ENCODE measurements around the gene RANBP10.
"Not testable (repeated sequence)": the region's sequence is repeated elsewhere in the genome, so short reads cannot be mapped to it uniquely, and the experiment has no call there.

RANBP10 gene

DNA sequence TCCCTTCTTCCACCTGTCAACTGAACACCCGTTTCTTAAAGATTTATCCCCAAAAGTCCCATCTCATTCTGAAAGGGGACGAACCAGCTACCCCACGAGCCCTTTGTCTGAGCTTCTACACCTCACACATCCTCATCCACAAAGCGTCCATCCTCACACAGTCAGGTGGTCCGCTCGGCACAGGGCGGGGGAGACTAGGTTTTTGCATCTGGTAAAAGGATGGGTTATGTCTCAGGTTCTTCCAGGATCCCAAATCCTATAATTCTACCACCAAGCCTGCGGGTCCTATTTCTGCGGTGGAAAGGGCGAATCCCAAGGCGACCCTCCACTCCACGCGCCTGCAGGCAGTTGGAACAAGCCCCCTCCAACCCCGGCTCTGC lies 87.7 kb downstream of the RANBP10 start:
- no peak for DNase-seq (ENCODE audit: low read depth, low spot score)

DNA sequence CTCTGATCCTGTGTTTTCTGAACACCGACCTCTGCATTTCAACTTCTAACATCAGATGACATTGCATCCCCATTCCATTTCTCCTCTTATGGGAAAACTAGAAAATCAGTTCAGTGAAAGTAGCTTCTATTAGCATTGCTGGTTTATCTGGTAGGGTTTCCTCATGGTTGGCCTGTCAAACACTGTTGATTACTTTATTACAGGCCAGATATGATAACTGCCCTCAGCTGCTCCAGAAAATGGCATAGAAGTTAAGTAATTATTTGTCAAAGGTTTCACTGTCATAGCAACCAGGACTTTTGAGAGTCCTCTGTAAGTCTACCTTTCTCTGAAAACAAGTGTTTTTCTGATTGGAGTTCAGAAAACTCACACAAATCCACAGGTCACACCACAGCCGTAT lies 90.3 kb downstream of the RANBP10 start:
- DNase-seq (ENCODE audit: low read depth, low spot score) = no peak

DNA sequence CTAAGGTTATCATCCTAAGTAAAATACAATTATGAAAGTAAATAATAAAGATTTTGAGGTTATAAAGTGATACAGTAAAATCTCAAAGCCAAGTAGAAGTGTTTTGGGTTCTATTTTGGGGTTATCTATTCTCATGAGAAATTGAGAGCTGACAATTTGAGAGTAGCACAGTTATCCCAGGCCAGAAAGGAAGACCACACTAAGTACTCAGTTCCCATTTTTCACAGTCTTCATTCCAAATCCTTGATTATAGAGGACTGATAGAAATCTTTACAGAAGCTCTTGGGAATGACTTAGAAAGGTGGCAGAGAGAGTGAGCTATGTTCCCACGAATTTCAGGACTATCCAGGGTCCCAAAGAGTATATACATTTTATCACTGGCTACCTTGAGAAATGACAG lies 91.8 kb downstream of the RANBP10 start:
- DNase-seq (ENCODE audit: low read depth, low spot score) = no peak

DNA sequence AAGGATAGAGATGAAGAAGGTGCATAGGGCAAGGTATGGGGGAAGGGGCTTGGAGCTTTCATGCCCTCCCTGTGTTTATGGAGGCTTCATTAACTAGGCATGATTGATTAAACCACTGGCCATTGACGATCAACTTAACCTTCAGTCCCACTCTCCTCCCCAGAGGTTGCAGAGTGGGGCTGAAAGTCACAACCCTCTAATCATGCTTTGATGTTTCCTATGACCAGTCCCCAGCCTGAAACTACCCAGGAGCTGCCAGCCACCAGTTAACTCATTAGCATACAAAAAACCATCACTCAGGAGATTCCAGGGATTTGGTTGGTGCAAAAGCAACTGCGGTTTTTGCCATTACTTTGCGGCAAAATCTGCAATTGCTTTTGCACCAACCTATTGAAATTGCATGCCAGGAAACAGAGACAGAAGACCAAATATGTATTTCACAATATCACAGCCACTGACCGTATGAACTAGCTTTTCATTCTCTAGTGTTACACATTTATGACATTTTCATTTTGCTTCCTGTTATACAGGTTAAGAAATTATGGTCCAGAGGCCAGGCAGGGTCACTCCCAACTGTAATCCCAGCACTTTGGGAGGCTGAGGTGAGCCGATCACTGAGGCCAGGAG lies 92.6 kb downstream of the RANBP10 start:
- no peak for DNase-seq (ENCODE audit: low read depth, low spot score)

DNA sequence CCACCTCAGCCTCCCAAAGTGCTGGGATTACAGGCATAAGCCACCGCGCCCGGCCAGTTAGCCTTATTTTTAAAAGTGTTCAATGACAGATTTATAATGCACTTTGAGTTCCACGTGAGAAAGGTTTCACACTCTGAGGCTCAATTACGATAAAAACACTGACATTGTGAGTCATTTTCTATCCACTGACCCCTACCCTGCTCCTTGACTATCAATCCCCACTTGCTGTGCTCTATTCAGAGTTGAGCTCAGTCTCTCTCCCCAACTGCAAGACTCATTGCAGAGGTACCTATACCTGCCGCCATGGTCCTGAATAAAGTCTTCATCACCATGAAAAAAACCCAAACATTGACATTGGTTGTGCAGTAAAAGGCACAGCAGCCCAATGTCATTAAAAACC lies 95.8 kb downstream of the RANBP10 start:
- no peak for DNase-seq (ENCODE audit: low read depth, low spot score)

DNA sequence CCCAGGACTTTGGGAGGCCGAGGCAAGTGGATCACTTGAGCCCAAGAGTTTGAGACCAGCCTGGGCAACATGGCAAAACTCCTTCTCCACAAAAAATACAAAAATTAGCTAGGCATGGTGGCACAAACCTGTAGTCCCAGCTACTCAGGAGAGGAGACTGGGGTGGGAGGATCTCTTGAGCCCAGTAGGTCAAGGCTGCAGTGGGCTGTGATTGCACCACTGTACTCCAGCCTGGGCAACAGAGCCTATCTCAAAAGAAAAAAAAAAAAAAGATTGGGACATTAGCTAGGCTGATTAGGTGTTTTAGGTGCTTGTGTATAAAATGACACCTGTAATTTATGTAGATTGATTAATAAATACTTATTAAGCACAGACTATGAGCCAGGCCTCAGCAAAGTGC lies 97.3 kb downstream of the RANBP10 start:
- DNase-seq (ENCODE audit: low read depth, low spot score) = no peak

DNA sequence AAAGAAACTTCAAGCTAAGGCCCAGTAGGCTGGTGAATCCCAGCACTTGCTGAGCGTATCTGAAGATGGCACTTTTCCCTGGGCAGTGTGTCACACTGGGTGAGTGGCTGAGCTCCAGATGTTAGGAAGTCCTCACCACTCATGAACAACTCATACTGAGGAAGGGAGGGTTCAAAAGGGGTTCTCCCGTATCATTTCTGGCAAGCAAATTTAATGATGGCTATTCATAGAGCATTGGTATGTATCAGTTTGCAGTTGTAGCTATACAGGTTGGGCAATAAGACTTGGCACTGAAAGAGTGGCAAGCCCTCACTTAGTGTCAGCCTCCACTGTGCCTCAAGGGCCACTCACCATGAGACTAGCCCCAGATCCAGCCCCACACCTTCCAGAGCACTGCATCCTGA lies 98.0 kb downstream of the RANBP10 start:
- no peak for DNase-seq (ENCODE audit: low read depth, low spot score)

DNA sequence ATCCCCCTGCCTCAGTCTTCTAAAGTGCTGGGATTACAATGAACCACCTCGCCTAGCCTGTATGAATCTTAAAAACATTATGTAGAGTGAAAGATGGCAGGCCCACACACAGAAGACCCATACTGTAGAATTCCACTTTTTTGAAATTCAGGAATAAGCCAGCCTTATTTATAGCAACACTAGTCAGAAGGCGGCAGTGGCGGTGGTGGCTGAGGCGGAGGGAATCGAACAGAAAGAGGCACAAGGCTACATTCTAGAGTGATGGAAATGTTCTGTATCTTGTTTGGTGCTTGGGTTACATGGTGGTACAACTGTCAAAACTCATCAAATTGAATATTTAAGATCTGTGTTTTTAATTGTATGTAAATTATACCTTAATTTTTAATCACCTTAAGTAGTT lies 98.6 kb downstream of the RANBP10 start:
- DNase-seq (ENCODE audit: low read depth, low spot score) = no peak

DNA sequence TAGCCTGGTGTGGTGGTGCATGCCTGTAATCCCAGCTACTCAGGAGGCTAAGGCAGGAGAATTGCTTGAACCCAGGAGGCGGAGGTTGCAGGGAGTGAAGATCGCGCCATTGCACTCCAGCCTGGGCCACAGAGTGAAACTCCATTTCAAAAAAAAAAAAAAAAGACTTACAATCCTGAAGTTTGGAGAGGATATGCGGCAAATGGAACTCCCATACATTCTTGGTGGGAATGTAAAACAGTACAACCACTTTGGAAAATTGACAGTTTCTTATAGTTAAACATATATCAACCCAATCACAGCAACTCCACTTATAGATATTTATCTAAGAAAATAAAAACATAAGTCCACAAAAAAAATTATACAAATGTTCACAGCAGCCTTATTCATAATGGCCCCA lies 99.2 kb downstream of the RANBP10 start:
- DNase-seq (ENCODE audit: low read depth, low spot score) = no peak

DNA sequence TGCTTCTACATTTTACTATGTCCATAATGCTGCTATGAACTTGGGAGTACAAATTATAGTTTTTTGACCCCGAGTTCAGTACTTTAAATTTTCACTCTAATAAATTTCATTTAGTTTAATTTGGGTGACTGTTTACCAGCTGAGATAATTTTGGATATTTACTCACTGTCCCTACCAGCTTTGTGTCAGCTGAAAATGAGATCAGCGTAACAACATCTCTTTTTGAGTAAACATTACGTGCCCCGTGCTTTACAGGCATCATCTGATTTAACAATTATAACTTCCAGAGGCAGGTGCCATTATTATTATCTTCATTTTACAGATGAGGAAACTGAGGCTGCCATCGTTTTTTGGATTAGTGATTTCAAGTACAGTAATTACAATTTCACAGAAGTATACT lies 102.2 kb downstream of the RANBP10 start:
- DNase-seq (ENCODE audit: low read depth, low spot score) = no peak

DNA sequence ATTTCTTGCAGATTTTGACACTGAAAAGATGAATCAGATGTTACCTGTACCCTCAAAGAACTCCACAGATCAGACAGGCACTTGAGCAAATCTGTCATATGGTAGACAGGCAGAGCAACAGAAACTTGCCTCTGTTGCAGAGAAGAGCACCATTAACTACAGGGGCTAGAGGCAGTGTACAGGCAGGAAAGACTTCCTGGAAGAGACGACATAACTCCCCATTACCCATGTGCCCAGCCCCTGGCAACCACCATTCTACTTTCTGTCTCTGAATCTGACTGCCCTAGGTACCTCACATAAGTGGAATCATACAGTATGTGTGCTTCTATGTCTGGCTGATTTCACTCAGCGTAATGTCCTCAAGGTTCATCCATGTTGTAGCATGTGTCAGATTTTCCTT lies 102.7 kb downstream of the RANBP10 start:
- no peak for DNase-seq (ENCODE audit: low read depth, low spot score)

DNA sequence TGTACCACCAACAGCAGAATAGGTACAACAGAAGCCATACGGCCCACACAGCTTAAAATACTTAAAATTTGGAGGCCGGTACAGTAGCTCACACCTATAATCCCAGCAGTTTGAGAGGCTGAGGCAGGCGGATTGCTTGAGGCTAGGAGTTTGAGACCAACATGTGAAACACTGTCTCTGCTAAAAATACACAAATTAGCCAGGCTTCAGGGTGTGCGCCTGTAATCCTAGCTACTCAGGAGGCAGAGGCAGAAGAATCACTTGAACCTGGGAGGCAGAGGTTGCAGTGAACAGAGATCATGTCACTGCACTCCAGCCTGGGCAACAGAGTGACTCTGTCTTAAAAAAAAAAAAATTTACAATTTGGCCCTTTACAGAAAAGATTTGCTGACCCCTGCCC lies 104.2 kb downstream of the RANBP10 start:
- no peak for DNase-seq (ENCODE audit: low read depth, low spot score)

DNA sequence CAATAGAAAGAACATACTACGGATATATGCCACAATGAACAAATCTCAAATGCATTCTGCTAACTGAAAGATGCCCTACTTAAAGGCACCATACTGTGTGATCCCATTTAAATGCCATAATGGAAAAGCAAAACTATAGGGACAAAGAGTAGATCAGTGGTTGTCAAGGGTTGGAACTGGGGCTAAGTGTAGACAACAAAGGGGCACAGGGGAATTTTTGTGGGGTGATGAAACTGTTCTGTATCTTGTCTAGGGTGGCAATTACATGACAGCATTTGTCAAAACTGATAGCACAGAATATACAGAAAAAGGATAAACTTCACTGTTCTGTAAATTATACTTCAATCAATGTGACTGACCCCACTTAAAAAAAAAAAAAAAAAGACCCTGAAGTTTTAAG lies 104.9 kb downstream of the RANBP10 start:
- DNase-seq (ENCODE audit: low read depth, low spot score) = no peak

DNA sequence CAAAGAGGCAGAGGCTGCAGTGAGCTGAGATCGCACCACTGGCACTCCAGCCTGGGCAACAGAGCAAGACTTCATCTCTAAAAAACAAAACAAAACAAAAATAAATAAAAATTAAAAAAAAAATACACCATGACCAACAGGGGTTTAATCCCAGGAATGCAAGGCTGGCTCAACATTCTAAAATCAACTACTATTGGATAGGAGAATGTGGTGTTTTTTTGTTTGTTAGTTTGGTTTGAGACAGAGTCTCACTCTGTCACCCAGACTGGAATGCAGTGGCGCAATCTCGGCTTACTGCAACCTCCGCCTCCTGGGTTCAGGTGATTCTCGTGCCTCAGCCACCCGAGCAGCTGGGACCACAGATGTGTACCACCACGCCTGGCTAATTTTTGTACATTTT lies 107.1 kb downstream of the RANBP10 start:
- no peak for DNase-seq (ENCODE audit: low read depth, low spot score)

DNA sequence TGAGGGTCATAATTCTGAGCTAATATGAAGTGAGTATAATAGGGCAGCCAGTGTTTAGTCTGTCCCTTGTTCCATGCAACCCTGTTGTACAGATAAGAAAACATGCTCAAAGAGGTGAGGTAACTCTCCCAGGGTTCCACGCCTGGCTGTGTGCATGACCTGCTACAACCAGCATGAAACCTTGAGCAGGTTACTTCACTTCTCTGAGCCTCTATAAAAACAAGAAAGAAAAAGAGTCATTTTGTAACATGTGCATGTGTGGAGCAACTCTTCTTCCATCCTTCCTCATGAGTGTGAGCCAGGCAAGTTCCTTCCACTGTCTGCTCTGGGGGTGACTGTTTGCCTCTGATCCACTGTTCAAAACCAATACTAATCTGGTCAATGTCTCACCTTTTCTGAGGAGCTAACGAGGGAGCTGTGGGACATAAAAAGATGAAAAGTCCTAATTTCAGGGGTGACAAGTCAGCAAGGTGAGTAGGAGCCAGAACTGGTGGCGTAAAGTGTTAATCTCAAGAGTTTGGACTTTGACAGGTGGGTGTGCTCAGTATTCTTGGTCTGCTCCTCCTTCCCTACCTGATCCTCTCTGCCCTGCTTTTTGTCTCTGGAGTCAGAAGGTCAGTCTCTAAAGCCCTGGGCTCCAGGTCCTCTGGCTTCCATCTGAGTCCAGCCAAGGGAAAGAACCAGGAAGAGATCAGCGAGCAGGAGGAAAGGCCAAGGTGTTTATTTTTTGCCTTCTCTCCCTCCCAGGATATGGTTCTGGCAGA lies 108.8 kb downstream of the RANBP10 start:
- DNase-seq (ENCODE audit: low read depth, low spot score) = no peak

DNA sequence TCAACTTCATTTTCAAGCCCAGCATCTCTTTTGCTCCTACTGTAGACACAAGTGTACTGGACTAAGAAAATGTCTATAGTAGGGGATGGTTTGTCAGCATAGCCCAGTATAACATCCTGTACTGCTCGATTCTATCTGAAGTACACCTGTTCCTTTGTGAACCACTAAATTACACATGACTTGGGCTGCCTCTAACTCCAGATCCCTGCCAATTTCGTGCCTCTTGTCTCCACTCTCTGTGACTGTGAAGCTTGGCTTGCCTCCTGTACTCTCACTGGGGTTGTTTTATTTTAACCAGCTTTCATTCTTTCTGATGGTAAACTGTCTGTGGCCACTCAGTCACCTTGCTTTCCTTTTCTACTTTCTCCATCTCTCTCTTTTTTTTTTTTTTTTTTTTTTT lies 111.7 kb downstream of the RANBP10 start:
- no peak for DNase-seq (ENCODE audit: low read depth, low spot score)

DNA sequence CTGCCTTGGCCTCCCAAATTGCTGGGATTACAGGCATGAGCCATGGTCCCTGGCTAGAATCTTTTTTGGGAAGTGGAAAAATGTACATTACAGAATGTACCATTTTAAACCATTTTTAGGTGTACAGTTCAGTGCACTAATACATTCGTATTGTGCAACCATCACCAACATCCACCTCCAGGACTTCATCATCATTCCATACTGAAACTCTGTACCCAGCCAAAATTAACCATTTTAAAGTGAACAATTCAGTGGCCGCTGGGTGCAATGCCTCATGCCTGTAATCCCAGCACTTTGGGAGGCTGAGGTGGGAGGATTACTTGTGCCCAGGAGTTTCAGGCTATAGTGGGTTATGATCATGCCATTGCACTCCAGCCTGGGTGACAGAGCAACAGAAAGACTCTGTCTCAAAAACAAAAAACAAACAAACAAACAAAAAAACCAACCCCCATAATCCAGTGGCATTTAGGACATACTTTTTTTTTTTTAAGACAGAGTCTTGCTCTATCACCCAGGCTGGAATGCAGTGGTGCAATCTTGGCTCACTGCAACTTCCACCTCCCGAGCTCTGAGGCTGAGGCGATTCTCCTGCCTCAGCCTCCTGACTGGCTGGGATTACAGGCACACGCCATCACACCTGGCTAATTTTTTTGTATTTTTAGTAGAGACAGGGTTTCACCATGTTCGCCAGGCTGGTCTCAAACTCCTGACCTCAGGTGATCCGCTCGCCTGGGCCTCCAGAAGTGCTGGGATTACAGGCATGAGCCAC lies 112.7 kb downstream of the RANBP10 start:
- DNase-seq (ENCODE audit: low read depth, low spot score) = not testable (repeated sequence)

DNA sequence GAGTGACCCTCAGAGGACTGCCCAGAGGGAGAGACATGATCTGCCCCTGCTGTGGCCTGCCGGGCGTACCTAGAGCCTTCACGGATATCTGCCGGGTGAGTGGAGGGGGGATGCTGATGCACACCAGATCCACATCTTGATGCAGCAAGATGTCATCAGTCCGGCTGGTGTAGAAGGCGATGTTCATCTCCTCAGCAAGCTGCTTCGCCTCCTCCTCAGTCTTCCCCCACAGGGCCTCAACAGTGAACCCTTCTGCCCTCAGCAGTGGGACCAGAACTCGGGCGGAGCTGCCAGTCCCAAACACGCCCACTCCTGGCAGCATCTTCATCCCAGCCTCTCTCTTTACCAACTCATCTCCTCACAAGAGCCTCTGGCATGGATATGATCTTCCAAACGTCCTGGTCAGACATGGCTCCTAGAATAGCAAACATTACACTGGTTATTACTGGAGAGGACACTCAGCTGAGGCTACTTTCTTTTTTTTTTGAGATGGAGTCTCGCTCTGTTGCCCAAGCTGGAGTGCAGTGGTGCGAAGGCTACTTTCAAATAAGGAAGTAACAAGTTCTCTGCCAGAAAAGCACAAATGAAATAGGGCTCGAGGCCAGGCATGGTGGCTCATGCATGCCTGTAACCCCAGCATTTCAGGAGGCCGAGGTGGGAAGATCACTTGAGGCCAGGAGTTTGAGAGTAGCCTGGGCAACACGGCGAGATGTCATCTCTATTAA lies 120.8 kb downstream of the RANBP10 start:
- DNase-seq (ENCODE audit: low read depth, low spot score) = no peak

DNA sequence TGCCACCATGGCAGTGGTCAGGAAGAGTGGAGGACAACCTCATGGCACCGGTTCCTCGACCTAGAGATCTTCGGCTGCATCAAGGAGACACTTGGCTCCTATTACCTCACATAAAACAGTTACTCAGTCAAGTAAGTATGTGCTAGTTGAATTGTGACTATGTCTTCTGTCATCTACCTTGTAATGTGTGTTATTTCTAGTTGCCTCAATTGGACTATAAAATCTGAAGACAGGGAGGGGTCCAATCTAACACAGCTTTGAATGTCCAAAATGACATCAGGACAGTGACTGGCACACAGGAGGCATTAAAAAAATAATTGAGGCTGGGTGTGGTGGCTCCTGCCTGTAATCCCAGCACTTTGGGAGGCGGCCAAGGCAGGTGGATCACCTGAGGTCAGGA lies 122.6 kb downstream of the RANBP10 start:
- no peak for DNase-seq (ENCODE audit: low read depth, low spot score)

DNA sequence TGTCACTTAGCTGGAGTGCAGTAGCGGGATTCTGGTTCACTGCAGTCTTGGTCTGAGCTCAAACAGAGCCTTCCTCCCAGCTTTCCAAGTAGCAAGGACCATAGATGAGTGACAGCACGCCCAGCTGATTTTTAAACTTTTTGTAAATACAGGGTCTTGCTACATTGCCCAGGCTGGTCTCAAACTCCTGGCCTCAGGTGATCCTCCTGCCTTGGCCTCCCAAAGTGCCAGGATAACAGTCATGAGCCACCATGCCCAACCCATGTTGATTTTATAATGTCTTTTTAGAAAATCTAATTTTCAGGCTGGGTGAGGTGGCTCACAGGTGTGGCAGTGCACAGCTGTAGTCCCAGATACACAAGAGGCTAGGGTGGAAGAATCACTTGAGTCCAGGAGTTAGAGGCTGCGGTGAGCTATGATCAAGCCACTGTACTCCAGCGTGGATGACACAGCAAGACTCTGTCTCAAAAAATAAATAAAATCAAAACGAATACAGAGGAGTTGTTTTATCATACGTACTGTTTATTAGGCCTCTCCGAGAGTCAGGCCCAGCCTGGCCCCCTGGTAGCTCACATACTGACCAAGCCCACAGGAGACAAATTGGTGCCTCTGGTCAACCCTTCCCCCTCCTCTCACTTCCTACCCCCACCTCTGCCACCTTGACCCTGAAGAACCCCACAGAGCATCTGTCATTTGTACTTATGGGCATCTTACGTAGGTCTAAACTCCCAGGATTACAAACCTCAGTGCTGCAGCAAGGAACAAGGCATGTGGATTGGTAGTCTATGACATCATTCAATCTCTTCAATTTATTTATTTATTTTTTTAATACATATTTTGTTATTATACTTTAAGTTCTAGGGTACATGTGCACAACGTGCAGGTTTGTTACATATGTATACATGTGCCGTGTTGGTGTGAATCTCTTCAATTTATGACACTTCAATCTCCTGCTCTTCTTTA lies 126.1 kb downstream of the RANBP10 start:
- no peak for DNase-seq (ENCODE audit: low read depth, low spot score)

Data from brain pericyte (primary cell).